ENCODE data around the gene TLE5. TPM values are rescaled to one million over a fixed set of nuclear protein-coding genes. Genes with fewer than 3 reads are reported as not detected.

The TLE5 gene
- total and polyA plus RNA-seq, 2 experiments from 2014 or later, result 130 to 154 TPM

DNA sequence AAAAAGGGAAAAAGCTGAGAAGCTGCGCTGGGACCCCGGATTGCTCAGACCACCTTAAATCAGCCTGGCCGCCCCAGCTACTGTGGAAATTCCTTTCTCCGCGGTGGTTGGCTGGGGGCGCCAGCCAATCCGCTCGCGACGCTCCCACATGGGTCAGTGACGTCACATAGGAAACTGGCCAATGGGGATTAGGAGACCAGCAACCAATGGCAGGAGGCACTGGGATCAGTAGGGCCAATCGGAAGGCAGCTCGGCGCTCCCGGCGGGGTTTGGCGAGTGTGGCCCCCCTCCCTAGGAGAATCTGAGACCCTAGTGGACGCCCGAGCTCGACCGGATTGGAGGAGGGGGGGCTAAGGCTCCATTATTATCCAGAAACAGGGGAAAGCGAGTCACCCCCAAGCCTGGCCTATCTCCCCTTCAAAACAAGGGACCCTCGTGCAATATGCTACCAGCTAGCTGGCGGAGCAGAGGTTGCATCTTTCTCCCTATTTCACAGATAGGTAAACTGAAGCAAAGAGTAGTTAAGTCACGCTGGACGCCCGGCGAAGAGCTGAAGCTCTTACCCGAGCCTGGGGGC is 26.7 kb downstream of the TLE5 start:
- Histone ChIP-seq H3K79me2 (replicated peaks; ENCODE audit: insufficient read depth) (no peaks in the 10 kb centered on the region), H3K4me2 (peak overlapping the region; percentile 85), H4K20me1 (replicated peaks; ENCODE audit: insufficient read depth) (no peaks in the 10 kb centered on the region), H3K36me3 (ENCODE audit: insufficient read depth) (no peaks in the 10 kb centered on the region), H3K27ac (ENCODE audit: low read depth) (peak overlapping the region; percentile 69), H3F3A (replicated peaks; ENCODE audit: low read depth) (peaks cover 17% of the 10 kb centered on the region), H3K4me1 (ENCODE audit: insufficient read depth) (peaks cover 8% of the 10 kb centered on the region), H3K27me3 (ENCODE audit: insufficient read depth) (peaks cover 54% of the 10 kb centered on the region), H3K4me3 (peak overlapping the region; percentile 76), H2AFZ (peak overlapping the region; percentile 93), H3K9me2 (ENCODE audit: insufficient read depth) (no peaks in the 10 kb centered on the region)
- DNase-seq (ENCODE audit: low spot score) (peak; percentile 99), ATAC-seq (peak; percentile 85)
- H3K4me3 Mint-ChIP-seq, result peak overlapping the region; percentile 77
- H3K27me3 Mint-ChIP-seq (ENCODE audit: insufficient read depth, low read depth, poor library complexity), result peaks cover 56% of the 10 kb centered on the region
- peak overlapping the region; percentile 96 for H3K27ac Mint-ChIP-seq
- peaks cover 3% of the 10 kb centered on the region; the same call in 1 of the 3 replicates for H3K9me3 Mint-ChIP-seq
- TF ChIP-seq JUNB (IDR thresholded peaks at IDR 0.05; ENCODE audit: unreplicated experiment) (no peak), ZNF462 (CRISPR knock-in tag; IDR thresholded peaks at IDR 0.05) (no peak), POLR2AphosphoS5 (IDR thresholded peaks at IDR 0.05; ENCODE audit: low read depth) (peak; percentile 45), CREB1 (CRISPR knock-in tag; IDR thresholded peaks at IDR 0.05; ENCODE audit: low read depth) (peak; percentile 98), STAT1 (IDR thresholded peaks at IDR 0.05; ENCODE audit: unreplicated experiment) (no peak), ZNF114 (CRISPR knock-in tag; IDR thresholded peaks at IDR 0.05) (no peak), CTCF (conservative IDR thresholded peaks at IDR 0.05; ENCODE audit: low read depth in 2 of 2) (no peak)
- TF ChIP-seq, protein P1, sequence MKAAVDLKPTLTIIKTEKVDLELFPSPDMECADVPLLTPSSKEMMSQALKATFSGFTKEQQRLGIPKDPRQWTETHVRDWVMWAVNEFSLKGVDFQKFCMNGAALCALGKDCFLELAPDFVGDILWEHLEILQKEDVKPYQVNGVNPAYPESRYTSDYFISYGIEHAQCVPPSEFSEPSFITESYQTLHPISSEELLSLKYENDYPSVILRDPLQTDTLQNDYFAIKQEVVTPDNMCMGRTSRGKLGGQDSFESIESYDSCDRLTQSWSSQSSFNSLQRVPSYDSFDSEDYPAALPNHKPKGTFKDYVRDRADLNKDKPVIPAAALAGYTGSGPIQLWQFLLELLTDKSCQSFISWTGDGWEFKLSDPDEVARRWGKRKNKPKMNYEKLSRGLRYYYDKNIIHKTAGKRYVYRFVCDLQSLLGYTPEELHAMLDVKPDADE (IDR thresholded peaks at IDR 0.05), result no peak
- H3K36me3 Mint-ChIP-seq (ENCODE audit: low read depth), result no peaks in the 10 kb centered on the region; the same call in 1 of the 3 replicates
- H3K4me1 Mint-ChIP-seq, result peaks cover 22% of the 10 kb centered on the region

All from GM23338 (cell line).